ENCODE measurements around the gene MYOF.

DNA sequence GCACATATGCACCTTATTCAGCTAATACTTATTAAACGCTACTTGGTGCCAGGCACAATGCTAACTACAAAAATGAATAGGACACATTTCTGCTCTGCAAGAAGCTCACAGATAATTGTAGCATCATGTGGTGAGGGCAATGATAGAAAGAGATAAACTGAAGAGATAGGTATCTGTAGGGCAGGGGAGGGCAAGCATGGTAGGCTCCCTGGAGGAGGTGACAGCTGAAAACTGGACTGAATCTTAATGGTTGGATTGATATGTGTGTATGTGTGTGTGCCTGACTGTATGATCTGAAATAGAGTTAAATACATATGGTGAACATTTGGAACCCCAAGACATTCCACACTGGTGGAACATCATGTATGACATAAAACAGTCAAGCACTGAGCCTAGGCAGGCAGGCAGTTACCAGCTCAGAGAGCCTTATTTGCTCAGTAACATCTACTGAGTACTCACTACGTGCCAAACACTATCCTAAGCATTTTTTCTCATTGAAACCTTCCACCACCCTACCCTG is 9.5 kb upstream of the MYOF start:
- no peak for TF ChIP-seq POLR2A (IDR thresholded peaks at IDR 0.05)
- TF ChIP-seq, protein P1, sequence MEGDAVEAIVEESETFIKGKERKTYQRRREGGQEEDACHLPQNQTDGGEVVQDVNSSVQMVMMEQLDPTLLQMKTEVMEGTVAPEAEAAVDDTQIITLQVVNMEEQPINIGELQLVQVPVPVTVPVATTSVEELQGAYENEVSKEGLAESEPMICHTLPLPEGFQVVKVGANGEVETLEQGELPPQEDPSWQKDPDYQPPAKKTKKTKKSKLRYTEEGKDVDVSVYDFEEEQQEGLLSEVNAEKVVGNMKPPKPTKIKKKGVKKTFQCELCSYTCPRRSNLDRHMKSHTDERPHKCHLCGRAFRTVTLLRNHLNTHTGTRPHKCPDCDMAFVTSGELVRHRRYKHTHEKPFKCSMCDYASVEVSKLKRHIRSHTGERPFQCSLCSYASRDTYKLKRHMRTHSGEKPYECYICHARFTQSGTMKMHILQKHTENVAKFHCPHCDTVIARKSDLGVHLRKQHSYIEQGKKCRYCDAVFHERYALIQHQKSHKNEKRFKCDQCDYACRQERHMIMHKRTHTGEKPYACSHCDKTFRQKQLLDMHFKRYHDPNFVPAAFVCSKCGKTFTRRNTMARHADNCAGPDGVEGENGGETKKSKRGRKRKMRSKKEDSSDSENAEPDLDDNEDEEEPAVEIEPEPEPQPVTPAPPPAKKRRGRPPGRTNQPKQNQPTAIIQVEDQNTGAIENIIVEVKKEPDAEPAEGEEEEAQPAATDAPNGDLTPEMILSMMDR (IDR thresholded peaks at IDR 0.05): no peak
